Measurements from ENCODE around the gene UNCX.
"Not testable (repeated sequence)": the region's sequence is repeated elsewhere in the genome, so short reads cannot be mapped to it uniquely, and the experiment has no call there.

UNCX gene

GRCh38 chr7:1259621-1260243, 27.1 kb downstream of the UNCX start:
- FAIRE-seq = no peak

- FAIRE-seq = no peak
Measured at GRCh38 chr7:1260244-1260635, 27.6 kb downstream of the UNCX start.

DNA sequence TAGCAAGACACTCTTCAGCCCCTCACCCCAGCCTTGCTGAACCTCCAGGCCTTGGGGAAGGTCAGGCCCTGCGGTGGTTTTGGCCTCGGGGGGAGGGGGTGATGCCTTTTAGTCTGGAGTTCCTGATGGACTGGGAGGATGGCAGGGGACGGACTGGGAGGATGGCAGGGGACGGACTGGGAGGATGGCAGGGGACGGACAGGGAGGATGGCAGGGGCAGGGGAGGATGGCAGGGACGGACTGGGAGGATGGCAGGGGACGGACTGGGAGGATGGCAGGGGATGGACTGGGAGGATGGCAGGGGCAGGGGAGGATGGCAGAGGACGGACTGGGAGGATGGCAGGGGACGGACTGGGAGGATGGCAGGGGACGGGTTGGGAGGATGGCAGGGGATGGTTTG, 28.4 kb downstream of the UNCX start:
- not testable (repeated sequence) for FAIRE-seq

DNA sequence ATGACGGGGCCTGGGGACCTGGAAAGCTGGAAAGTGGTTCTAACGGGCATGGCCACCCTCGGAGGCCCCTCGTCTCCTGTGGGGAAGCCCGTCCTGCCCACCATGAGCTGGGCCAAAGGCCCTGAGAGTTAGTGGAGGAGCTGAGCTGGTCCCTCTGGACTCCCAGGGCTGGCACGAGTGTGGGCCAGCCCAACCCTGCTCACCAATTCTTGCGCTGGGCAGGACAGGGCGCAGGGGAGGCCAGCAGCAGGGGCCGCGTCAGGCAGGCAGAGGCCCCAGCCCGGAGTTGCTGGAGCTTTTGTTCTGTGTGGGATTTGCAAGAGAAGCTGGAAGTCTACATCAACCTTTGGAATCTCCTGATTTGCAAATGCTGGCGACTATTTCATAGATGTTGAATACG, 29.8 kb downstream of the UNCX start:
- FAIRE-seq = no peak

GRCh38 chr7:1263391-1263951, 30.8 kb downstream of the UNCX start:
- no peak for FAIRE-seq

DNA sequence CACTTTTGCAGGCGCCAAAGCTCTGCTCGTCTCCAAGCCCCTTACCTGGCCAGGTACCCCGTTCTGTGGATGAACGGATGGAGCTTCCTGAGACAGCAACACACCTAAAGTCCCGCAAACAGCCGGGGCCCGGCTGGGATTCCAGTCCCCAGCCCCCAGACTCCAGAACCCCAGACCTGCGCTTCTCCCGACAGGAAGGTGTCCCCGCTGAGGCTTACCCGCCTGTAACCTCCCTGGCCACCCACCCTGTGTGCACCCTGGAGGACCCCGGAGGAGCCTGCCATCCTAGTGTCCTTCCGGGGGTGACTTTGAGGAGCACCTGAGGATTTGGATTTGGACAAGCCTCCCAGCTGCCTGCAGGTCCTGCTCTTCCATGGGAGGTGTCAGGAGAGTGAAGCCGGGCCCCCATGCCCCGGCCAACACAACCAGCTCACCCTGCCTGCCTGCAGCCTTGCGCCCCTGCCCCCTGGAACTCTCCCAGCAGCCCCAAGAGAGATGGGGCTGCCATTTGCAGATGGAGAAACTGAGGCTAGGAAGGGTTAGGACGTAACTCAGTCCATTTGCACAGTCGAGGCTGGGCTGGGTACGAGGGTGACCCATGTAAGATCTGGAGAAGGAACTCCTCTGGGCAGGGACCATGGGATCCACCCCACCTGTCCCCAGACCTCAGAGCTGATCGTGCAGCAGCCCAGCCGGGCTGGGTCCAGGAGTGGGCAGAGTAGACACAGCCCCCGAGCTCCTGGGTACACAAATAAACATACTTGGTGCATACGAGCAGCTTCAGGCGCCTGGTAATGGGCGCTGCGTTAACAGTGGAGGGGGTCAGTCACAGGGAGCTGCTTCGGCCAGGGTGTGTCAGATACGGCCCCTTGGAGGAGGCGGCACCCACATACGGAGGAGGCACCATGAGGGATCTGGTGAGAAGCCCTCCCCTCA, 31.9 kb downstream of the UNCX start:
- no peak for FAIRE-seq

- no peak for FAIRE-seq
Measured at GRCh38 chr7:1267016-1267900, 34.6 kb downstream of the UNCX start.

DNA sequence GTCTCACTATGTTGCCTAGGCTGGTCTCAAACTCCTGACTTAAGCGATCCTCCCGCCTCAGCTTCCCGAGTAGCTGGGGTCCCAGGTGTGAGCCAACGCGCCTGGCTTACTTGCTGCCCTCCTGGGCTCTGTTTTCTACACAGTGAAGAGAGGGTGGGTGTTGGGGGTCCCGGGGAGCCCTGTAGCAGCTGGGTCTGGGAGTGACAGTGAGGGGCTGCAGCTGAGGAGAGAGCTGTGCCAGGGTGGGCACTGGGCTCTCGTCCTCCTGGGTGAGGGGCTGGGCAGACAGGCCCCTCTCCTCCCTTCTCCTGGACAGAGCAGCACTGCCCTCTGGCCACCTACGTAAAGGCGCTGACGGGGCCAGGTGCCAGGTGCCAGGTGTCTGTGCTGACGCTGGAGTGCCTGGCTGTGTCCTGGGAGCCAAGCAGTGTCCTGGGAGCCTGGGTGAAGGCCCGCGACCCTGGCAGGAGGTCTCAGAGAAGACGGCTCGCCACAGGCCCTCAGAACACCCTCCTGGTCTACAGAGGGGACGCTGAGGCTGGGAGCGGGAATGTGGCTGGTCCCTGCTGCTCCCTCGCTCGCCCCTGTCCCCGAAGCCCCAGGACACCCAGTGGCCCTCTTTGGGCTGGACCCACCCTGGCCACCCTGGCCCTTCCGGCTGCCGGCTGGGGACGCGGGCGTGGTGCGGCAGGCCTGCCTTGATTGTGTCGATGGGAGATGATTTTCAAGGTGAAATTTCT, 35.6 kb downstream of the UNCX start:
- FAIRE-seq = no peak

GRCh38 chr7:1268866-1269265, 36.2 kb downstream of the UNCX start:
- no peak for FAIRE-seq

- no peak for FAIRE-seq
Measured at GRCh38 chr7:1269336-1269890, 36.7 kb downstream of the UNCX start.

GRCh38 chr7:1270181-1270580, 37.5 kb downstream of the UNCX start:
- no peak for FAIRE-seq

DNA sequence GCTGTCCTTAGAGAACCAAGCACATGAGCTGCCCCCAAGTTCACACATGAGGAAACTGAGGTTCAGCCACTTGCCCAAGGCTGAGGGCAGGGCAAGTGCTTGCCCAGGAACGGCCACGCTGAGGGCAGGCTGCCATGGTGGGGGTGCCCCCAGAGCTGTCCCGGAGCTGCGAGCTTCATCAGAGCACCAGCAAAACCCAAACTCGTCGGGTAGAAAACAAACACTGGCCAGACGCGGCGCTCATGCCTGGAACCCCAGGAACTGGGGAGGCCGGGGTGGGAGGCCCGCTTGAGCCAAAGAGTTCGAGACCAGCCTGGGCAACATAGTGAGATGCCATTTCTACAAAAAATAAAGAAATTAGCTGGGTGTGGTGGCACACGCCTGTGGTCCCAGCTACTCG, 38.4 kb downstream of the UNCX start:
- no peak for FAIRE-seq

DNA sequence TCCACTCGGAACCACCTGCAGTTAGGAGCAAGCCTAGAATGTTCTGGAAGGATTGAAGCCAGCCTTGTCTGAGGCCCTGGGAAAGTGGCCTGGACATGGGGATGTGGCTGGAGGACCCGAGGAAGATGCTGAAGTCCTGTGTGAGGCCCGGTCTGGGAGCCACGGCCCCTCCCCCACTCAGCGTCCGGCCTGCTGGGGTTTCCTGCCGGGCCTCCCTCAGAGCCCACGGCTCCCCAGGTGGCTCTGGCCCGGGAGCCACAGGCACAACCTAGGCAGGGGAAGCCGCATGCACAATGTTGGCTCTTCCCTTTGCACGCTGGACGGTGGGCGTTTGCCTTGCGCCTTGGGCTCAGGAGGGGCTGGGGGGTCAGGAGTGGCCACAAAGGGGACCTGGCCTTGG, 39.0 kb downstream of the UNCX start:
- FAIRE-seq = no peak

- FAIRE-seq = not testable (repeated sequence)
Measured at GRCh38 chr7:1272136-1272535, 39.5 kb downstream of the UNCX start.

DNA sequence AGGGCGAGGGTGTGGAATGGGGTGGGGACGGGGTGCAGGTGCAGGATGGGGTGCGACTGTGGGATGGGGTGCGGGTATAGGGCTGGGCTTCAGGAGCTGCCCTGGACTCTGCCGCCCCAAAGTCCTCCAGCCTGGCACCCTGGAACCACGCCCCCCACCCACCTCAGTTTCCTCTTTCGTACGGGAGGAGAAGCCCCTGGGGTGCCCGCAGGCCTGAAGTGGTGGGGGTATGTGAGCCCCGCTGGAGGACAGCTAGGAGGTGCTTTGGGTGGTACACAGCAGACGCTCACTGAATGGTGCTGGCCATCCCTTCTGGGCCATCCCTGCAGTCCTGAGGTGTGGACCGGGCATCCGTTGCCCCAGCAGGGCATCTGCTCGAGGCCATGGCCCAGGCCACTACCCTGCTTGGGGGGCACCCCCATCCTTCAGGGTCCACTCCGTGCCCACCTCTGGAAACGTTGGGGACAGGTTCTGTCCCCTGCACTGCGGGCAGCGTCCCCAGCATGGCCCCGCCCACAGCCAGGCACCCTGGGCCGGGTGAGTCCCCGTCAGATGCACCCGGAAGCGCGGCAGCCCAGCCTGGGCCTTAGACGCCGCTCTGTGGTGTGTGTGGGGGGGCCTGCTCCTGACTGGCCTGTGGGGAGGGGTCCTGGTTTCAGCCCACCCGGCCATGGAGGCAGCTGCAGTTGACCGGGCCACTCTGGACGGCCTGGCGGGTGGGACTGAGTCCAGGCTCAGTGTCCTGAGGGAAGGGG, 41.6 kb downstream of the UNCX start:
- FAIRE-seq = no peak

- FAIRE-seq = no peak
Measured at GRCh38 chr7:1274876-1275375, 42.3 kb downstream of the UNCX start.

DNA sequence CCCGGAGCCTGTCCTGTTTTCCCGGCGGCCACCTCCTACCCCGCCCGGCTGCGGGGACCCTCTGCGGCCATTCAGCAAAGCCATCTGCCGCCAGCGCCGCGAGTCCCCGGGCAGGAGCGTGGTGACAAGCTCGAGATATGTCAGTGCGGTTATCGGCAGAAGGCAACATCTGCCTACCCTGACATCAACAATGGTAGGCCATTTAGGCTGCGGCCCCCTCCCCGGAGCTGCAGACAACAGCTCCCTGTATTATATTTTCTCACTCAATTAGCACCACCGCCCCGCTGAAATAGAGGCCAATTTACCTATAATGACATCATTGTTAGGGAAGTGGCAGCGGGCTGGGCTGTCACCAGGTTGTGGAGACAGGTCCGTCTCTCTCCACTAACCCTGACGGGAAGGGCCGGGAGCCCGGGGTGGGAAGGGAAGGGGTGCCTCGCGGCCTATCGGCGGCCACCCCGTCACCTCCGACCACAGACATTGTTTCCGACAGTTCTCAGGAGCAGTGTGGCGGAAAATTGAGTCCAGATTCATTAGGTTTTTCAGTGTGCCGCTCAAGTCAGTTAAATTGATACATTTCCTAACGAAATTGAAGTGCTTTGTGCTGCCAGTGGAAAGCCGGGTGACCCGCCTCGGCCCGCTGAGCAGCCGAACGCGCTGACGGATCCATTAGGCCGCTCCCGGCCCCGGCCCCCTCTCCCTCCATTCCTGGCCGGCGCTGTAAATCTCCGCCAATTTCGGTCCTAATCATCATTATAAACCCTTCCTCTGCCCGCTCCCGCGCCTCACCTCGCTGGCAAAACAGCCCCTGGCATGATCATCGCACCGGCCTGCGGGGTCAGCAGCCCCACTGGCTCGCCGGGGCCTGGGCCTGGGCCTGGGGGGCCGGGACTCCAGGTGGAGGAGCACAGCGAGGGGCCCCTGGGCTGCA, 43.0 kb downstream of the UNCX start:
- no peak for FAIRE-seq

DNA sequence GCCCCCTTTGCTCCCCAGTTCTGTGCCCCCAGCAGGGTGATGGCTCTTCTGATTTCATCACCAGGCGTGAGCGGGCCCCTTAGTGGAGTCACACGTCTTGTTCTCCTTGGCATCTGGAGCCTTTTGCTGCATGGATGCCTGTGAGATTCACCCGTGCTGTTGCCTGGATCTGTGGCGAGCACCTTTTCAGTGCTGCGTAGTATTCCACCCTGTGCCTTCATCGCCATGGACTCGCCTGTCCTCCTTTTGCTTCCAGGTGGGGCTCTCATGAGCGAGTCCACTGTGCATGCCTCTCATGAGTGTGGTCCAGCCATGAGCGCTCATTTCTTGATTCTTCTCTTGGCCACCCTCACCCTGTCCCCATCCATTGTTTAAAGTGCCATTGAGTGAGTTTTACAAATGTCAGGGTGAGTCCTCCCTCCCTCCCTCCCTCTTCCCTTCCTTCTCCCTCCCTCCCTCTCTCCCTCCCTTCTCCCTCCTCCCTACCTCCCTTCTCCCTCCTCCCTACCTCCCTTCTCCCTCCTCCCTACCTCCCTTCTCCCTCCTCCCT, 44.0 kb downstream of the UNCX start:
- no peak for FAIRE-seq

GRCh38 chr7:1278543-1278942, 45.9 kb downstream of the UNCX start:
- FAIRE-seq = no peak

DNA sequence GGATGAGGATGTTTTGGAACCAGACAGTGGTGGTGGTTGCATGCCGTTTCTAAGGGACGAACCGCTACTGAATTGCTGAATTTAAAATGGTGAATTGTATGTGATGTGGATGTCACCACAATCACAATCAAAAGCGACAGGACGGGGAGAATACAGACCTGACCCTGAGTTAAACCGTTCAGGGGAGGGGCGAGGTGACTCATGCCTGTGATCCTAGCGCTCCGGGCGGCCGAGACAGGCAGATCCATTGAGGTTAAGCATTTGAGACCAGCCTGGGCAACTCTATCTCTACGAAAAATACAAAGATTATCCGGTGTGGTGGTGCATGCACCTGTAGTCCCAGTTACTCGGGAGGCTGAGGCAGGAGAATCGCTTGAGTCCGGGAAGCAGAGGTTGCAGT, 46.4 kb downstream of the UNCX start:
- no peak for FAIRE-seq
